Measurements from ENCODE around the gene CADPS.

The CADPS gene

GRCh38 chr3:62548528-62549205 lies 326.5 kb downstream of the CADPS start:
- DNase-seq = no peak

- no peak for DNase-seq
Measured at GRCh38 chr3:62546266-62546665, 328.9 kb downstream of the CADPS start.

GRCh38 chr3:62542185-62542584 lies 333.0 kb downstream of the CADPS start:
- DNase-seq = no peak

- no peak for DNase-seq
Measured at GRCh38 chr3:62539762-62540161, 335.5 kb downstream of the CADPS start.

- DNase-seq = no peak
Measured at GRCh38 chr3:62538691-62539356, 336.4 kb downstream of the CADPS start.

- no peak for DNase-seq
Measured at GRCh38 chr3:62534326-62534725, 340.9 kb downstream of the CADPS start.

GRCh38 chr3:62532796-62533195 lies 342.4 kb downstream of the CADPS start:
- DNase-seq = no peak

- DNase-seq = no peak
Measured at GRCh38 chr3:62531981-62532380, 343.2 kb downstream of the CADPS start.

- no peak for DNase-seq
Measured at GRCh38 chr3:62531493-62531892, 343.7 kb downstream of the CADPS start.

- DNase-seq = no peak
Measured at GRCh38 chr3:62529230-62529629, 346.0 kb downstream of the CADPS start.

- DNase-seq = no peak
Measured at GRCh38 chr3:62527474-62527873, 347.7 kb downstream of the CADPS start.

GRCh38 chr3:62525281-62525680 lies 349.9 kb downstream of the CADPS start:
- DNase-seq = no peak

- no peak for DNase-seq
Measured at GRCh38 chr3:62523672-62524071, 351.5 kb downstream of the CADPS start.

- no peak for DNase-seq
Measured at GRCh38 chr3:62521464-62522105, 353.6 kb downstream of the CADPS start.

- no peak for DNase-seq
Measured at GRCh38 chr3:62503516-62503915, 371.7 kb downstream of the CADPS start.

GRCh38 chr3:62502315-62503300 lies 372.6 kb downstream of the CADPS start:
- DNase-seq = no peak

GRCh38 chr3:62501289-62501668 lies 373.9 kb downstream of the CADPS start:
- no peak for DNase-seq

GRCh38 chr3:62500556-62501288 lies 374.5 kb downstream of the CADPS start:
- no peak for DNase-seq

- no peak for DNase-seq
Measured at GRCh38 chr3:62497156-62497555, 378.1 kb downstream of the CADPS start.

GRCh38 chr3:62496503-62496902 lies 378.7 kb downstream of the CADPS start:
- DNase-seq = no peak

- no peak for DNase-seq
Measured at GRCh38 chr3:62493109-62493801, 382.0 kb downstream of the CADPS start.

- no peak for DNase-seq
Measured at GRCh38 chr3:62482961-62483360, 392.3 kb downstream of the CADPS start.
